Measurements from ENCODE around the gene PRADC1.

Gene PRADC1

DNA sequence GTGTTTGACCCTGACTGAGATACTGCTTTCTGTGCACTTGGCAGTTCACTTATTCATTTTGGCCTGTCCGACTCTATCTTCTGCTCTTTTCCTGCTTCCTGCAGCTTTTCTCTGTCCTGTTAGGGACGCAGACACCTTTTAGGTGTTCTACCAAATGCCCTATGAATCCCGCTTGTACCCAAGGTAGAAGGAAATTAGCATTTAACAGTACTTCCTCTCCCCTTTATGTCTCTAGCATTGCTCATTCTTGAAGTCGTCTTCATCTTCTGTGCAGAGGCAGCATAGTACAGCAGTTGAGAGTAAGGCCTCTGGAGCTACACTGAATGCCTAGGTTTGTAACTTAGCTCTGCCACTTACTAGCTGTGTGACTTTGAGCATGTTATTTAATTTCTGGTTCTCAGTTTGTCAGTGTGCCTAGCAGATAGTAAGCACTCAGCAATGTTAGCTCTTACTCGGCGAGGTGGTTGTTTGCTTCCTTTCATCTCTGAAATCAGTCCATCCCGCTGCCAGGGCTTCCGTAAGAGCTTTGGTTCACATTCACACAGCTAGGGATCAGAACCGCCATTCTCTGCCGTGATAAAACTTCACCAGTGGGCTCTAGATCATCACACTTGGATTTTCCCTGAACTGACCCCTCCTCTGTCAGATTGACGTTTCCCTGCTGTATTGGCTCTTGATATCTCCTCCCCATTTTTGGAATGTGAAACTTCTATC is 2.4 kb upstream of the PRADC1 start:
- no peak for DNase-seq (ENCODE audit: low read depth in 2 of 2)

DNA sequence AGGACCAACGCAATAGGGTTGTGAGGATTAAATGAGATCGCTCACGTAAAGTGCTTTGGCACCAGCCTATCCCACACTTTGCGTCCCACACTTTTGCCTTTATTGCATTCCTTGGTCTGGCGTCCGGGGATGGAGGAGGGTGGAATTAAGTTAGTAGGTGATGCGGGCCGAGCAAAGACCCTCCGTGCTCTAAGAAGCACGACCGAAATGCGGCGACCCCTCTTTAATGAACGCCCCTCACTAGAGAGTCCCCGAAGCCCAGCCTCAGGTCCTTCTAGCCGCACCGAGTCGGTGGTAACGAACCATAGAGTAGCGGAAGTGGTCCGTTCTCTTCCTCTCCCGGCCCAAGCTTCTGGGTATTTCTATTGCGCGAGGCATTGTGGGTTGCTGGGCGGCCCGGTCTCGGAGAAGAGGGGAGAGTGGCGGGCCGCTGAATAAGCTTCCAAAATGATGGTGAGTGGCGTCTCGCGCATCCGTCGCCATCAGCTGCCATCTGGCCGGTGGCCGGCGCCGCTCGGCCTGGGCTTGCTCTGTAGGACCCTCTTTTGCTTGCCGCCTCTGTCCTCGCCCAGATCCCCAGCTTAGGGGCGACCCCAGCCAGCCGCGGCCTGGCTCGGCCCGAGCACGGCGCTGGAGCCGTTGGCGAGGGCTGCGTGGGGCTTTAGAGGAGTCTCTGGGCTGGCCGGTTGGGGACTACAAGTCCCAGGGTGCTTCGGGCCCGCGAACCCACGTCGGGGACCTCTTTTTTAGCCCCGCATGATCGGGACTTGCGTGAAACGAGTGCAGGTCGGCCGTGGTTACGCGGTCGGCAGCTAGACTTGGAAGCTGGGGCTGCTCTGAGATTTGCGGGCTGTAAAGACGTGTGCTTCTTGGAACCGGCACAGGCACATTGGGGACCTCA is 1.1 kb upstream of the PRADC1 start, which contains the start of gene CCT7:
CCT7 (plus strand) TSS at position 377 of the 901 bp plus-strand sequence; CDS start at position 448, 71 bp downstream.
- DNase-seq (ENCODE audit: low read depth in 2 of 2) = peak; percentile 75 to 77

DNA sequence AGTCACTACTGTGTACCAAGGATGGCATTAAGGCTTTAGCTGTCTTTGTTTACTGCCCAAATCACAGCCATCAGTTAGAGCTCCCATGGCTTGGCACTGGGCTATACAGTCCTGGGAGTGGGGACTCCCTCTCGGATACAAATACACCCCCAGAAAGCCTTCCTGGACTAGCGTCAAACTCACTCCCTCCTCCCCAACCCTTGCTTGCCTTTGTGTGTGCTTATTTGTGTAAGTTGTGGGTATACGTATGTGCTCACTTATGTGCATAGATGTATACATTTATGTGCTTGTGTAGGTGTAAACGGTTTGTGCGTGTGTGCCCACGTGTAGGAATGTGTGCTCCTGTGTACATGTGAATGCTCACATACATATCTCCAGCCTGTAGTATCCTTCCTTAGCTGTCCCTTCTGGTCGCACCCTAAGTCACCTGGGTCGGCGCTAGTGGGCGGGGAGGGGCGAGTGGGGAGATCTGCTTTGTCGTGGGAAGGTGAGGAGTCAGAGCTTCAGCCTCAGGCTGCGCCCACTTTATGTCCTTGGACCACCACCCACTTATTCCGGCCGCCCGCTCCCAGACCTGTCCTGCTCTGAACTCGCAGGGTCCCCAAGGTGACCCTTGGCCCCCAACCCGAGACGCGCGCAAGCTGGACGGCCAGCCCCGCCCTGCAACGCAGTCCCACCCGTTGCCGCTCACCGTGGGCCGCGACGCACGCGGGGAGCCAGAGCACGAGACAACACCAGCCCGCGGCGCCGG is 461 bp downstream of the PRADC1 start:
- no peak for DNase-seq (ENCODE audit: low read depth in 2 of 2)

DNA sequence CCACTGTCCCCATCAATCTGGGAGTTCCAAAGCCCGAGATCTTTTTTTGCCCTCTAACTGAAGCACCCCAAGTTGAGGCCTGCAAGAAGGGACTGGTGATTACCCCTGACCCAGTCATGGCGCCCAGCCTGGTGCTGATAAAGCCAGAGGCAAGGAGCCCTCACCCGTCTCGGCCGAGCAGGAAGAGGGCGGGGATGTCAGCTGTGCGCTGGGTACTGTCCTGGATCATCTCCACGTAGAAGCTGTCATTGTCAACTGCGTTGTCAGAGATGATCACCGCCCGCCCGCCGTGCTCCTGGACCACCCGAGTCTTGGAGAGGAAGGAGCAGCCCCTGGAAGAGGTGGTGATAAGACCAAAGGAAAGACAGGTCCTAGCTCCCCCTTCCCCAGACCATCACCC is 4.4 kb downstream of the PRADC1 start:
- no peak for DNase-seq (ENCODE audit: low read depth in 2 of 2)

DNA sequence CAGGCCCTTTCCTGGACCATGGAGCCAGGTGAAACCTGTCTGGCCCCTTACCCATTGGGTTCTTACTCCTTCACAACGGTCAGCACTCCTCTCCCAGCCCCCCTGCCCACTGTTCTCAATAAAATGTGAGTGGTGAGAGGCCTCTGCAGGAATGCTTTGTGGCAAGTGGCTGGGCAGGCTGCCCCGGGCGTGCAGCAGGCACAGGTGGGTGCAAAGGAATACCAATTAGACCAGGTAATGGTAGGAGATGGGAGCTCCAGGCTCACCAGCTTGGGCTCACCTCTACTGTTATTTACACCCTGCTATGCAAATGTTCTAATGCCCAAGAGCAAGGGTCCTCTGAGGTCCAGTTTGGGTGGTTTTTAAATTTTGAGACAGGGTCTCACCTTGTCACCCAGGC is 6.0 kb downstream of the PRADC1 start:
- DNase-seq (ENCODE audit: low read depth in 2 of 2) = no peak

DNA sequence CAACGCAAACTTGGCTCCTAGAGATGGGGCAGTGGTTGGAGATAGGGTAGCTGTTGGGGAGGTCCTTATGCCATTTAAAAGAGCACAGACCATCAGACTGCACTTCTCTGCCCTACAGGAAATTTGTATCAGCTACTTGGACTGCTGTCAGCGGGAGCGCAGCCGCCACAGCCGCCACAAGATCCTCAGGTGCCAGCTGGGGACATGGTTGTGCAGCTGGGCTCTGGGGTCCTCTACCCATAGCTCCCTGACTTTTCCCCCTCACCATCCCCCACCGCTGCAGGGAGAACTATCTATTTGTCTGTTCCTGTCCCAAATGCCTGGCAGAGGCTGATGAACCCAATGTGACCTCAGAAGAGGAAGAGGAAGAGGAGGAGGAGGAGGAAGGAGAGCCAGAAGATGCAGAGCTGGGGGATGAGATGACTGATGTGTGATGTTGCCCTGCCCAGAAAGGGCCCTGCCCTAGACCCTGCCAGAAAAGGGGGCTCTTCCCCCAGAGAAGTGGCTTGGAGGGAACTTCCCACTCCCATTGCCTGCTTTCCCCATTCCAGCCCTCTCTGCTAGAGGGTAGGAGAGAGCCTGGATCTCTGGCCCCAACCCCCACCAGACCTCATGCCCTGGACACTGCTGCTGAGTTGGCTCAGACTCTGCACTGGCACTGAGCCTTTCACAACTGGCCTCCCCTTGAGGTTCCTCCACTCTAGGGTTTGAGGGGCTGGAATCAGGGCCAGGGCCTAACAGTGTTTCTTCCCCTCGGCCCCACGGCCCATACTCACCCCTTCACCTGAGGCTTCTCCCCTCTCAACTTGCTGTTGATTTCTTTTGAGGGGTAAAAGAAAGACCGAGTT is 7.3 kb downstream of the PRADC1 start:
- no peak for DNase-seq (ENCODE audit: low read depth in 2 of 2)

DNA sequence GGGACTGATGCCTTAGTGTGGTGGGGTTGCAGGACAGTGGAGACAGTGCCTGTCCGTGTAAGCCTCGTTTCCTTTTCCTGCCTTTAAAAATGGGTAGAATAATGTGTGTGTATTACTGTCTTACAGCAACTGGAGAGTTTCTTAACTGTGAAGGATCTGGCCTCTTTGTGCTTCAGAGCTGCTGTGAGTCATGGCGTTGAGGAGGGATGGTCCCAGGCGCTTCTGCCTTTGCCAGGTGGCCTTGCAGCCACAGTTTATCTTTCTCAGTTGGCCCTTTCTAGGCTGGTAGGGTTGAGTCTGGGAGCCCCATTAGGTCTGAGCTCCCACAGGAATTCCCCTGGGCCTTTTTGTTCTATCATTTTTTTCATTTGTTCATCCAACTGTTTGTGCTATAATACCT is 9.2 kb downstream of the PRADC1 start:
- no peak for DNase-seq (ENCODE audit: low read depth in 2 of 2)

DNA sequence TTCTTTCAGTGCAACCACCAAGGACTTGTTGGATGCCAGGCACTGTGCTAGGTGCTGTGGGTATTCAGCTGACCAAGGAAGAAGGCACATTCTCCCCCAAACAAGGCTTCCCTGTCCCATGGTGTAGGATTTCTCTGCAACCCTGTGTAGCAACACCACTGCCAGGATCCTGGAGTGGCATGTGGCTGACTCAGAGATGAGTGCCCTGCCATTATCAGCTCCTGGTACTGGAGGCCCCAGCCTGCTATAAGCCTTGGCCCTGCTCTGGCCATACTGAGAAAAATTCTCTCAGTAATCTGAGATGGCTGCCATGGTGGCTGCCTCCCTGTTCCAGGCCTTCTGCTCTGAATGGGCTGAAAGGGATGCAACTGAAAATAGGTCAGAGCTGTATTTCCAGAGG is 14.7 kb downstream of the PRADC1 start:
- no peak for DNase-seq (ENCODE audit: low read depth in 2 of 2)

DNA sequence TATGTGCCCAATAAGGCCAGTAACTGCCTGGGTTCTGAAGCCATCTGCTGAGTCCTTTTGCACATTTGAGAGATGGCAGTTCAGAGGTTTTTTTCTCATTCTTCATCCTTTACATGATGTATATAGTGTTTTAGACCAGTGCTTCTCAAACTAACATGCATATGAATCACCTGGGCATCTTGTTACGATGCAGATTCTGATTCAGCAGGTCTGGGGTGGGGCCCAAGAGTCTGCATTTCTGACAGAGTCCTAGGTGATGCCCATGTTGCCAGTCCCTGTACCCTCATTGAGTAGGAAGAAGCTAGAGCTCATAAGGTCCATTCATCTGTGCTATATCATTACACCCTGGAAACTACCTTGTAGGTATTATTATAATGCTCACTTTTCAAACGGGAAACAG is 15.2 kb downstream of the PRADC1 start:
- no peak for DNase-seq (ENCODE audit: low read depth in 2 of 2)

DNA sequence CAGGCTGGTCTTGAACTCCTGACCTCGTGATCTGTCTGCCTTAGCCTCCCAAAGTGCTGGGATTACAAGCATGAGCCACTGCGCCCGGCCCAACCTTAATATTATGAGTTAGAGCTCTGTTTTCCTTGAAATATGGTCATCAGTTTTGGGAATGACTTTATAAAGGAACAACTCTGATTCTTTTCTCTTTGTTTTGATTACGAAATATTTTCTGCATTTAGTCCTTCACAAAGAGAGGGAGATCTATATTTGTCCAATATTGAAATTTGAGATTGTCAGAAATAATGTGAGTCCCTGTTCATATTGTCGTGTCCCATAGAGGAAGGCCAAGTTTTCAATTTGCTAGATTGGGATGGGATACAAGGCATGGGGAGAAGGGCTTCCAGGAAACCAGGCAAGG is 15.9 kb downstream of the PRADC1 start:
- no peak for DNase-seq (ENCODE audit: low read depth in 2 of 2)

DNA sequence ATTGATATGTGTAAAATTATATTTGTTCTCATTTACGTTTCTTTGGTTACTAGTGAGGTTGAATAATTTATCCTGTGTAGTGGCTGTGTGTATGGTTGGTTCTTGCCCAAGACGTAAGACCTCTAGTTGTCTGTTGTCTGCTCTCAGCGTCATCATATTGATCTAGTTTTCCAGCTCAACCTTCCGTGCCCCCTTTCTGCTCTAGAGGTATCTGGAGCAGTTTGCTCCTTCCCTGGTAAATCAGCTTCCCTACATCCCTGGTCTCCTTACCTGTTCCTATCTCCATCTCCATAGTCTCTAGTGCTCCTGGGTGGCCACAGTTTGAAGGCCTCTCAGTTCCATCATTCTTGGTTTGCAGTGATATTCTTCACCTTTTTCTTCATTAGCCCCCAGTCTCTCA is 17.8 kb downstream of the PRADC1 start:
- DNase-seq (ENCODE audit: low read depth in 2 of 2) = no peak

DNA sequence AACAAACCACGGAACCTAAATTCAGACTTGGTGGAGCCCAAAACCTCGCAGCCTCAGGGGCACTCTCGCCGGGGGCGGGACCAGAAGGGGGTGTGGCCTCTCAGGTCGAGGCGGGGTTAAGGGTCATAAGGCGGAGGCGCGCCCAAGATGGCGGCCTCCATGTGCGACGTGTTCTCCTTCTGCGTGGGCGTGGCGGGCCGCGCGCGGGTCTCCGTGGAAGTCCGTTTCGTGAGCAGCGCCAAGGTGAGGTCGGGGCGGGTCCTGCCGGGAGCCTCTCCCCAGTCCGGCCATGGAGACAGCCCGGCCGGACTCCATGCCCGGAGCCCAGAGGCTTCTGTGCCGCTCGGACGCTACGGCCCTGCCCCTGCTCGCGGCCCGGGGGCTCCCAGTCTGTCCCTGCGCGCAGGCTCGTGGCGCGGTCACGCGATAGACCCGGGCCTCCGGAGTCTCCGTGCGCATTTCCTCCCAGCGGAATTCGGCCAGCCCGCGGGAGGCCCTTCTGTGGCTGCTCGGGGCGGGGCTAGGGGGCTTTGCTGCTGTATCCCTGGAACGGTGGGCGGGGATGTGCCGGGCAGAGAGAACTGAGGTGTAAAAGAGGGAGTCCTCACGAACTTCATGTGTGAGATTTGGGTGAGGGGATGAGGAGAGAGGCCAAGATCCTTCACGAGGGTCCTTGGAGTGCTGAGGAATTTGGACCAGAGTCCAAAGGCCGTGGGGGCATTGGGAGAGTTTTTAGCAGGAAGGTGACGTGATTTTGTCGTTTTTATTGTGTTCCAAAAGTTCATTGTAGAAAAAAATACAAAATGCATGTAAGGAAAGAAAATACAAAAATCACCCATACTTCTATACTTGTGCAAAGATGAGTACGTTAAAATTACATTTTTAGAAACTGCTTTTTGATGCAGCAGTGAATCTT is 18.7 kb downstream of the PRADC1 start, which contains the start of gene SMYD5:
SMYD5 (plus strand) TSS at position 126 of the 916 bp plus-strand sequence; CDS start at position 148, 22 bp downstream.
- peak; percentile 84 to 86 for DNase-seq (ENCODE audit: low read depth in 2 of 2)

DNA sequence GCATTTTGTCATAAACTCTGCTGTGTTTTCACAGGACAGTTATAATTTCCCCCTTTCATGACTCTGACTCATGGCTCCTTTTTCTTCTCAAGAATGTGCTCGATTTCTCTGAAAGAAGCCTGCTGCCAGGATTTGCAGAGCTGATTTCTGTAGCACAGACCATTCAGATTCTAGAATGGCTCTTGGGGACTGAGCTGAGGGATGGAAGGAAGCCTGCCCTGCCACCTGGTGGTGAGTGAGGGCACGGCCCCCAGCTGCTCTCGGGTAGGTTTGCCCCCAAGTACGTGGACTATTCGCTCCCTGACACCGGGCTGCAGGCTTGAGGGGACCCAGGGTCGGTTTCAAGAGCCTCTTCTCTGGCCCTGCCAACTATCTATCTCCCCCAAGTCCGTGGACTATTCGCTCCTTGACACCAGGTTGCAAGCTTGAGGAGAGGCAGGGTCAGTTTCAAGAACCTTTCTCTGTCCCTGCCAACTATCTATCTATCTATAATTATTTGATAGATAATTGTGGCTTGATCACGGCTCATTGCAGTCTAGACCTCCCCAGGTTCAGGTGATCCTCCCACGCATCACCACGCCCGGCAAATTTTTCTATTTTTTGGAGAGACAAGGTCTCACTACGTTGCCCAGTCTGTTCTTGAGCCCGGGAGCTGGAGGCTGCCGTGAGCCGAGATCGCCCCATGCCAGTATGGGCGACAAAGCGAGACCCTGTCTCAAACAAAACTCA is 20.4 kb downstream of the PRADC1 start:
- DNase-seq (ENCODE audit: low read depth in 2 of 2) = peak; percentile 47 to 67

DNA sequence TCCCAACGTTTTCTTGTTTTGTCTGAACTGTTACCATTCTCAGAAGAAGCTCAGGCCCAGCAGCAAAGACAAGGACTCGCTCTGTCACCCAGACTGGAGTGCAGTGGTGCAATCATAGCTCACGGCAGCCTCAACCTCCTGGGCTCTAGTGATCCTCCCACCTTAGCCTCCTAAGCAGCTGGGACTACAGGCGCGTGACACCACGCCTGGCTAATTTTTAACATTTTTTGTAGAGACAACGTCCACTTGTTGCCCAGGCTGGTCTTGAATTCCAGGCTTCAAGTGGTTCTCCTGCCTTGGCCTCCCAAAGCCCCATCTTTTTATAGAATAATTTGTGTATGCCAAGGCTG is 21.0 kb downstream of the PRADC1 start:
- DNase-seq (ENCODE audit: low read depth in 2 of 2) = no peak

DNA sequence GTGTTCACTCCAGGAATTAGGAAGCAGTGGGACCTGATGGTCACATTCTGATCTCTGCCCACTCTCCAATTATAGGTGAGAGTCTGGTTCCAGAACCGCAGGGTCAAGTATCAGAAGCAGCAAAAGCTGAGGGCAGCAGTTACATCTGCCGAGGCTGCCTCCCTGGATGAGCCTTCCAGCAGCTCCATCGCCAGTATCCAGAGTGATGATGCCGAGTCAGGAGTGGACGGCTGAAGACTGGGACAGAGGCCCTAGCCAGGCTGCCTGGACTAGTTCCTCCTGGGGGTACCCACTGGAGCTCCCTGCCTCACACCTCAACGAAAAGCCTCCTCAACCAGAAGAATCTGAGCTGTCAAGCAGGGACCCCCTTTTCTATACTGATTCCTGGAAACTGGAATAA is 22.3 kb downstream of the PRADC1 start:
- no peak for DNase-seq (ENCODE audit: low read depth in 2 of 2)

DNA sequence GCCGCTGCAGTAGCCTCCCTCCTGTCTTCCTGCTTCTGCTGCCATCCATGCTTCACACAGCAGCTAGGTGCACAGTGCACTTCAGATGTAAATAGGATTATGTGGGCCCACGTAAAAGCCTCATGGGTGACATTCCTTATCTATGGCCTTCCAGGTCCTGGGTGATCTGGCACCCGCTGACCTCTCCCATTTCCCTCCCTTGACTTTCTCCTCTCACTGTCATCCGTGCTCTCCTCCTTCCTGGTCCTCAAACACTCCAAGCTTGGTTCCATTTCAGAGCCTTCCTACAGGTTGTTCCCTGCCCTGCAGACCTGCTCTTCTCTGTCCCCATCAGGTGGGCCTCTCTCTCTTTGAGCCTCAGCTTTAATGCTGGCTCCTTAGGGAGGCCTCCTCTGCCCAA is 23.0 kb downstream of the PRADC1 start:
- DNase-seq (ENCODE audit: low read depth in 2 of 2) = no peak

DNA sequence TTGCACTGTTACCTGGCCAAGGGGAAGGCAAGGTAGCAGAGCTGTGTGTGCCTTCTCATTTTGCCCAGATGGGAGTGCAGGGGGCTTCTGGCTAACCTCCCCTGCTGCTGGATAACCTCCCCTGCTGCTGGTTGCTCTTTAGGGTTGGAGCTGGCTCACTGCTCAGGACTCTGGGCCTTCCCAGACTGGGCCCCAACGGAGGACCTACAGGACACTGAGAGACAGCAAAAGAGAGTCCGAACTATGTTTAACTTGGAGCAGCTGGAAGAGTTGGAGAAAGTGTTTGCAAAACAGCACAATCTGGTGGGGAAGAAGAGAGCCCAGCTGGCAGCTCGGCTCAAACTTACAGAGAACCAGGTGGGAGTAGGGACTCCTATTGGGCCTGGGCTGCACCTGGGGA is 24.8 kb downstream of the PRADC1 start:
- no peak for DNase-seq (ENCODE audit: low read depth in 2 of 2)

DNA sequence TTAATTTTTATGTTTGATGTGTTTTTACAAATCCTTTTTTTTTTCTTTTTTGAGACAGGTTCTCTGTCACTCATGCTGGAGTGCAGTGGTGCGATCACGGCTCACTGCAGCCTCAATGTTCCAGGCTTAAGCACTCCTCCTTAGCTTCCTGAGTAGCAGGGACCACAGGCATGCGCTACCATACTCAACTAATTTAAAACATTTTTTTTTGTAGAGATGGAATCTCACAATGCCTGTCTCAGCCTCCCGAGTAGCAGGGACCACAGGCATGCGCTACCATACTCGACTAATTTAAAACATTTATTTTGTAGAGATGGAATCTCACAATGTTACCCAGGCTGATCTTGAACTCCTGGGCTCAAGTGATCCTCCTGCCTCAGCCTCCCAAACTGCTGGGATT is 27.4 kb downstream of the PRADC1 start:
- no peak for DNase-seq (ENCODE audit: low read depth in 2 of 2)

DNA sequence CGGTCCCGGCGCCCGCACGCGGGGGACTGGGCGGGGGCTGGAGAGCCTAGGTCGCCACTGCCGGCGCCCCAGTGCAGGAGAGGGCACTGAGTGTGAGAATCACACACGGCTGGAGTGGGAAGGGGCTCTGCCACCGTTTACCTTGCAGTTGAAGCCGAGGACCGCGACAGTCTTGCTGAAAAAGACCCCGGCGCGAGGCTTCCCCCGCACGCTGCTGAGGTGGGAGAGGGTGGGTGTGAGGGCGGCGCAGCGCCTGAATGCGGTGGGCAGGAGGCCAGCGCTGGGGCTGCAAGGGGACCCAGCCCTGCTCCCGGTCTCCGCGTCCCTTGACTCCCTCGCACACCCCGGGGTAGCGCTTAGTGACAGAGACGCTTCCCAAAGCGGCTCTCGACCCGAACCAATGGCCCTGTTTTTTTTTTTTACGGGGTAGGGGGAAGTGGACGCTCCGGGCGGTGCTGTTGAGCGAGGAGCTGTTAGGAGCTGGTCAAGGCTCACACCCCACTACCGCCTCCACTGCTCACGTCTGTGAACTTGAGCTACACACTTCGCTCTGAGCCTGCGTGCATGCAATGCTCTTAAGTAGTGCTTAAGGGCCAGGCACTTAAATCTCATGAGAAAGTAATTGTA is 29.9 kb downstream of the PRADC1 start:
- DNase-seq (ENCODE audit: low read depth in 2 of 2) = no peak
